Type B pancreatic cell (in vitro differentiated cells): Measurements from ENCODE around the gene CDC42BPA. TPM values are rescaled to one million over a fixed set of nuclear protein-coding genes. Genes with fewer than 3 reads are reported as not detected.

Source experiments
- DNase-seq: peaks from one replicate; pipeline ENCODE4 v3.0.0; 2021; ENCODE audit warnings: mixed read lengths; ENCODE audit not compliant: unreplicated experiment; ENCODE audit errors: extremely low spot score
- H3K27ac Mint-ChIP-seq: 2 replicates; pipeline ENCODE4 v1.8.0; 2021; ENCODE audit warnings: mild to moderate bottlenecking, mixed read lengths
- H3K27me3 Mint-ChIP-seq: 2 replicates; pipeline ENCODE4 v1.8.0; 2021; ENCODE audit warnings: mixed read lengths
- H3K36me3 Mint-ChIP-seq: 2 replicates; pipeline ENCODE4 v1.8.0; 2021; ENCODE audit warnings: mixed read lengths
- H3K4me1 Mint-ChIP-seq: one replicate; pipeline ENCODE4 v1.8.0; 2021; ENCODE audit warnings: mixed read lengths; ENCODE audit not compliant: unreplicated experiment
- H3K4me3 Mint-ChIP-seq: 2 replicates; pipeline ENCODE4 v1.8.0; 2021; ENCODE audit warnings: mild to moderate bottlenecking, mixed read lengths
- H3K9me3 Mint-ChIP-seq: 2 replicates; pipeline ENCODE4 v1.8.0; 2021; ENCODE audit warnings: mixed read lengths
- total RNA-seq: library from RNA; stranded (reverse); gene quantifications from 2 replicates; pipeline ENCODE4 v1.2.1, GENCODE V29; 2021; ENCODE audit warnings: low replicate concordance
- TF ChIP-seq, protein P1 (sequence below): fragments of 200-600 bp; sonication (generic); conservative IDR thresholded peaks from 2 replicates; pipeline ENCODE4 v1.5.0; 2021; ENCODE audit warnings: antibody characterized with exemption, mild to moderate bottlenecking

The CDC42BPA gene
- total RNA-seq, 1 donor from 2014 or later, result 33.8 TPM

DNA sequence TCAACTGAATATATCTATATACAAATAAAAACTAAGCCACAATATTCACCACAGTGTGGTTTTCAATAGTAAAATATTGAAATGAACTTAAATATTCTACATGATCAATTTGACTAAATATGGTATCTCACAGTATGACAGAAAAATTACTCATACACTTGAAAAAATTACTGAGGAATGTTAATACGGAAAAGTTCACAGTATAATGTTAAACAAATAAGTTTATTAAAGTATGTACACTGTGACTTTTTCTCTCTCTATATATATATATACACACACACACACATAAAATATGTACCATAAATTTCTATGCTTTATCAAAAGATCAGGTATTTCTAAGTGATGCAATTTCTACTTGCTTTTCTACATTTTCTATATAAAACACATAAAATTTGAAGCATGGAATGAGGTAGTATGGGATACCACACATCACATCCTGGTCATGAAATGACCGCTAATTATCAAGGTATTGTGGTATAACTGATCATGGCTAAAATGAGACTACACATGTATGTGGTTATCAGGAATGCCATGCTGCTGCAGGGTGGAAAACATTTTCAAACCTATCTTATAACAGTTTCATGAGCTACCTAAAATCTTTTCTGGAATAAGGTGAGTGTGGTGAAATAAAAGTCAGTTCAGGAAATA lies 102.3 kb downstream of the CDC42BPA start:
- Mint-ChIP-seq H3K27ac (no peak overlapping the region), H3K4me3 (no peak overlapping the region), H3K4me1 (no peaks in the 10 kb centered on the region)

DNA sequence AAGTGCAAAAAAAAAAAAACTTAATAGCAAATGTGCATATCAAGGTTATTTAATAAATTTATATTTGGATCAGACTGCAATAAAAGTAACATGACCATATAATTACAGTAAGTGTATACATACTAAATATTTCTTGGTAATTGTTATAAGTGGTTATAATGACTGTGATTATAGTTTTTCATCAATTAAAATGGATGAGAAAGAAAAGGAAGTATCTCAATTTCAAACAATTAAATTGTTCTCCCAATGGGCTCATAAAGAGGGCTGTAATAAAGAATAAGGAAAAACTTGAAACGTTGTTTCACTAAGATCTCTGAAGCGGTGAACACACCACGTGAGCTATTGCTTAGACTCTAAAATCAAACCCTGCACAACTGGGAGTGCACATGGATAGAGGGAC lies 104.1 kb downstream of the CDC42BPA start:
- H3K4me1 Mint-ChIP-seq, result no peaks in the 10 kb centered on the region
- TF ChIP-seq, protein P1, sequence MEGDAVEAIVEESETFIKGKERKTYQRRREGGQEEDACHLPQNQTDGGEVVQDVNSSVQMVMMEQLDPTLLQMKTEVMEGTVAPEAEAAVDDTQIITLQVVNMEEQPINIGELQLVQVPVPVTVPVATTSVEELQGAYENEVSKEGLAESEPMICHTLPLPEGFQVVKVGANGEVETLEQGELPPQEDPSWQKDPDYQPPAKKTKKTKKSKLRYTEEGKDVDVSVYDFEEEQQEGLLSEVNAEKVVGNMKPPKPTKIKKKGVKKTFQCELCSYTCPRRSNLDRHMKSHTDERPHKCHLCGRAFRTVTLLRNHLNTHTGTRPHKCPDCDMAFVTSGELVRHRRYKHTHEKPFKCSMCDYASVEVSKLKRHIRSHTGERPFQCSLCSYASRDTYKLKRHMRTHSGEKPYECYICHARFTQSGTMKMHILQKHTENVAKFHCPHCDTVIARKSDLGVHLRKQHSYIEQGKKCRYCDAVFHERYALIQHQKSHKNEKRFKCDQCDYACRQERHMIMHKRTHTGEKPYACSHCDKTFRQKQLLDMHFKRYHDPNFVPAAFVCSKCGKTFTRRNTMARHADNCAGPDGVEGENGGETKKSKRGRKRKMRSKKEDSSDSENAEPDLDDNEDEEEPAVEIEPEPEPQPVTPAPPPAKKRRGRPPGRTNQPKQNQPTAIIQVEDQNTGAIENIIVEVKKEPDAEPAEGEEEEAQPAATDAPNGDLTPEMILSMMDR, result no peak
- no peak for DNase-seq
- peaks cover 8% of the 10 kb centered on the region for H3K36me3 Mint-ChIP-seq
- no peak overlapping the region for H3K27ac Mint-ChIP-seq
- no peak overlapping the region for H3K4me3 Mint-ChIP-seq
- H3K9me3 Mint-ChIP-seq, result no peaks in the 10 kb centered on the region
- no peaks in the 10 kb centered on the region for H3K27me3 Mint-ChIP-seq

More for the DNA sequence above, 102.3 kb downstream of the CDC42BPA start:
- no peaks in the 10 kb centered on the region for H3K9me3 Mint-ChIP-seq
- H3K36me3 Mint-ChIP-seq, result peaks cover 1% of the 10 kb centered on the region
- TF ChIP-seq, protein P1, result no peak
- H3K27me3 Mint-ChIP-seq, result no peaks in the 10 kb centered on the region
- no peak for DNase-seq

DNA sequence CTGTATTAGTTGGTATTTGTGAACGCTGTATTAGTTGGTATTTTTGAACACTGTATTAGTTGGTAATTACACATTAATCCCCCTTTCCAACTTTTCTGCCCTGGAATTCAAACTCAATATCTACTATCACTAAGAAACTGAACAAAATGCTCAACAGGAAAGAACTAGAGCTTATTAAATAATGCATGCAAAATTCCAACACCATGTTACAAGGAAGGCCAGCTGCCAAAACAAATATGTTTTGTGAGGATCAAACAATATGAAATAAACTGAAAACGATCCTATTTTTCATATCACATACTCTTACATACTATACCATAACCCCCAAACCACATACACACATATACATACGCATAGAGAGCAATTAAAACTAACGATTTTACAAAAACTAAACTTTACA lies 104.9 kb downstream of the CDC42BPA start:
- peaks cover 8% of the 10 kb centered on the region for H3K36me3 Mint-ChIP-seq

DNA sequence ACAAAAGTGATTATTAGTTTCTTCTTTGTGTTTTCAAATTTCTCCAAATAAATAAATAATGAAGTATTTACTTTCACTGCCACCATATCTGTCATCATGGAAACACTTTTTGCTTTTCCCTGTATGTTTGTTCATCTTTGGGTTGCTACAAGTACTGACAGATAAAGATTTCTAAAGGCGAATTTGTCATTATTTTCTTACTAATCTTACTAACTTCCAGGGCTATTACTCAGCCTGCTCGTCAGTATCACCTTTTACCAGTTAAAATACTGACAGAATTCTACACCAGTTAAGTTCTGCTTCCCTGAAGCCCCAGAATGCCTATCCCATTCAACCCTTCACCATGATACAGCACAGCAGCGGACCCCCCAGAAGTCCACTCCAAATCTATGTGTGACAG lies 106.1 kb downstream of the CDC42BPA start:
- Mint-ChIP-seq H3K36me3 (peaks cover 8% of the 10 kb centered on the region), H3K9me3 (no peaks in the 10 kb centered on the region), H3K4me3 (no peak overlapping the region), H3K27me3 (no peaks in the 10 kb centered on the region), H3K4me1 (no peaks in the 10 kb centered on the region), H3K27ac (no peak overlapping the region)
- TF ChIP-seq, protein P1, result no peak
- no peak for DNase-seq

More for the DNA sequence above, 104.9 kb downstream of the CDC42BPA start:
- TF ChIP-seq, protein P1, result no peak
- Mint-ChIP-seq H3K27me3 (no peaks in the 10 kb centered on the region), H3K27ac (no peak overlapping the region), H3K4me1 (no peaks in the 10 kb centered on the region), H3K9me3 (no peaks in the 10 kb centered on the region), H3K4me3 (no peak overlapping the region)
- DNase-seq, result no peak

DNA sequence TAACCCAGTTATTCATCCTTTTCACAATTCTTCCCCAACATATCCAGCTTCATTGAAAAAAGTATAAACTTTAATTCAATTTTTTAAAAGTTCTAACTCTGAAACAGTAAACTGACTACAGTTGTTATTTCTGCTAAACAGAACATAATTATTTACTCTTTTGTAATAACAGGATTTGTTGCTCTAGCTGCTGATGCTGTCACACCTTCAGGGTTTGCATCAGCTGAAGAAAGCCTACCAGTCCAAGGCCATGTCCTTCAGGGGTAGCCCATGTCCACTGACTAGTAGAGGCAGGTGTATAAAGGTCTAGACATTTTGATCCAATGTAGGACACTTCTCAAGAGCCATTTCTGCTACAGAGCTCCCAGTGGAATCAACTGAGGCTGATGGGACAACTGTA lies 107.7 kb downstream of the CDC42BPA start:
- no peaks in the 10 kb centered on the region for H3K4me1 Mint-ChIP-seq
- H3K4me3 Mint-ChIP-seq, result no peak overlapping the region
- TF ChIP-seq, protein P1, result no peak
- H3K36me3 Mint-ChIP-seq, result peaks cover 8% of the 10 kb centered on the region
- no peaks in the 10 kb centered on the region for H3K9me3 Mint-ChIP-seq
- no peaks in the 10 kb centered on the region for H3K27me3 Mint-ChIP-seq
- no peak for DNase-seq
- no peak overlapping the region for H3K27ac Mint-ChIP-seq
